Cardiac fibroblast (primary cell): ENCODE data around the gene KRTAP10-8.

Source experiments
- DNase-seq, 2 donors: peaks; one replicate each; pipeline versions ENCODE4 v3.0.0 to v3.0.0-alpha.2; 2010; ENCODE audit warnings: low read depth in 2 of 2
- H3K4me3 ChIP-seq, 2 donors: replicated peaks in 1 of 2; 1 replicate in 1 of 2; 2 replicates in 1 of 2; pipeline ENCODE4 v1.5.1; 2011; ENCODE audit warnings: low read depth in 2 of 2, low read length in 2 of 2, mild to moderate bottlenecking in 2 of 2, moderate library complexity in 1 of 2
- TF ChIP-seq, protein P1 (sequence below): IDR thresholded peaks from one replicate; pipeline ENCODE4 v1.5.1; 2011; ENCODE audit warnings: low read depth, mild to moderate bottlenecking, low read length, inconsistent platforms

KRTAP10-8 gene

DNA sequence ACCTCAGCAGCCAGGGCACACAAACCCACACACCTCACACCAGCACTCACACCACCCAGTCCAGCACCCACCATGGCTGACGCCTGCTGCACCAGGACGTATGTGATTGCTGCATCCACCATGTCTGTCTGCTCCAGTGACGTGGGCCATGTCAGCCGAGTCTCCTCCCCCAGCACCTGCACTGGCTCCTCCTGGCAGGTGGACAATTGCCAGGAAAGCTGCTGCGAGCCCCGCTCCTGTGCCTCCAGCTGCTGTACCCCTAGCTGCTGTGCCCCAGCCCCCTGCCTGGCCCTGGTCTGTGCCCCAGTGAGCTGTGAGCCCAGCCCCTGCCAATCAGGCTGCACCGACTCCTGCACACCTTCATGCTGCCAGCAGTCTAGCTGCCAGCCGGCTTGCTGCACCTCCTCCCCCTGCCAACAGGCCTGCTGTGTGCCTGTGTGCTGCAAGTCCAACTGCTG lies at the start of gene KRTAP10-8:
Gene KRTAP10-8, plus strand, starts transcription at position 51 of the 458 bp plus-strand sequence. Its CDS starts 22 bp downstream, at position 73.
- DNase-seq: no peak
- H3K4me3 ChIP-seq: no peak within 1 kb of the TSS
- TF ChIP-seq, protein P1, sequence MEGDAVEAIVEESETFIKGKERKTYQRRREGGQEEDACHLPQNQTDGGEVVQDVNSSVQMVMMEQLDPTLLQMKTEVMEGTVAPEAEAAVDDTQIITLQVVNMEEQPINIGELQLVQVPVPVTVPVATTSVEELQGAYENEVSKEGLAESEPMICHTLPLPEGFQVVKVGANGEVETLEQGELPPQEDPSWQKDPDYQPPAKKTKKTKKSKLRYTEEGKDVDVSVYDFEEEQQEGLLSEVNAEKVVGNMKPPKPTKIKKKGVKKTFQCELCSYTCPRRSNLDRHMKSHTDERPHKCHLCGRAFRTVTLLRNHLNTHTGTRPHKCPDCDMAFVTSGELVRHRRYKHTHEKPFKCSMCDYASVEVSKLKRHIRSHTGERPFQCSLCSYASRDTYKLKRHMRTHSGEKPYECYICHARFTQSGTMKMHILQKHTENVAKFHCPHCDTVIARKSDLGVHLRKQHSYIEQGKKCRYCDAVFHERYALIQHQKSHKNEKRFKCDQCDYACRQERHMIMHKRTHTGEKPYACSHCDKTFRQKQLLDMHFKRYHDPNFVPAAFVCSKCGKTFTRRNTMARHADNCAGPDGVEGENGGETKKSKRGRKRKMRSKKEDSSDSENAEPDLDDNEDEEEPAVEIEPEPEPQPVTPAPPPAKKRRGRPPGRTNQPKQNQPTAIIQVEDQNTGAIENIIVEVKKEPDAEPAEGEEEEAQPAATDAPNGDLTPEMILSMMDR: no peak

DNA sequence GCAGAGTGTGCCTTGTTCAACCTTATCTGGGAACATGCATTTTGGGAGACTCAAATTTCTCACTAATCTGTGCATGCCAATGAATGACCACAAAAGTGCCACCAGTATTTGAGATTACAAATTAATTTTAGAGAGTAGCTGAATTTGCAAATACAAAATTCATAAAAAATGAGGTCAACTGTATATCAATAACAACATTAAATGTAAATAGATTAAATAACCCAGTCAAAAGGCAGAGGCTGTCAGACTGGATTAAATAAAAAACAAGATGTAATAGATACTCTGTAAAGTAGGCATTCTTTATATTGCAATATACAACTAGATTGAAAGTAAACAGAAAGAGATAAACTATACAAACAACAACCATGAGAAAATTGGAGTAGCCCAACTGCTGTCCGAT lies 47.8 kb upstream of the KRTAP10-8 start:
- TF ChIP-seq, protein P1: no peak
- DNase-seq: no peak

DNA sequence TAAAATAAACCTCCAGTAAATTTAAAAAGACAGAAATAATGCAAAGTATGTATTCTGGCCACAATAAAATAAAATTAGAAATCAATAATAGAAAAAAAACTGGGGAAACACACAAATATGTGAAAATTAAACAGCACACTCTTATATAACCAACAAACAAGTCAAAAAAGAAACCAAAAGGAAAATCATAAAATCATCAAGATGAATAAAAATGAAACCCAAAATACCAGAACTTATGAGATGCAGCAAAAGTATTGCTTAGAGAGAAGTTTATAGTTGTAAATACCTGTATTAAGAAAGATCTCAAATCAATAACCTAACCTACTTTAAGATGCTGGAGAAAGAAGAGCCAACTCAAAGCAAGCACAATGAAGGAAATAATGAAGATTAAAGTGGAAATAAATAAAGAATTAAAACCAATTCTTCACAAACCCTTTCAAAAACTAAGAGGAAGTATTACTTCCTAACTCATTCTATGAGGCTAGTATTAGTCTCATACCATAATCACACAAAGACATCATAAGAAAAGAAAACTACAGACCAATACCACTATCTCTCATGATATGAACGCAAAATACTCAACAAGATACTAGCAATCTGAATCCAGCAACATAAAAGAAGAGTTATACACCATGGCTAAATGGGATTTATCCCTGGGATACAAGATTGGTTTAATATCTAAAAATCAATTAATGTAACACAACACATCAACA lies 46.8 kb upstream of the KRTAP10-8 start:
- H3K4me3 ChIP-seq: no peak overlapping the region
- TF ChIP-seq, protein P1: no peak
- DNase-seq: no peak

More for the DNA sequence above, 47.8 kb upstream of the KRTAP10-8 start:
- no peak overlapping the region for H3K4me3 ChIP-seq

DNA sequence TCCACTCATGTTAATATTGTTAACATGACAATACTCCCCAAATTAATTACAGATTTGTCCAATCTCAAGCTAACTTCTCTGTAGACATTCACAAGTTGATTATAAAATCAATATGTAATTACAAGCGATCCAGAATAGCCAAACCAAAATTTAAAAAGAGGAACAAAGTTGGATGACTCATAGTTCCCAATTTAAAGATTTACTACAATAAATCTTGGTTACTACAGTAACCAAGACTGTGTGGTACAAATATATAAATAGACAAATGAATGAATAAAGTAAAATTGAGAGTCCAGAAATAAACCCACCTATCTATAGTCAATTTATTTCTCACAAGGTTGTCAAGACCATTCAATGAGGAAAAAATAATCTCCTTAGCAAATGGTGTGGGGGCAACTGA lies 45.5 kb upstream of the KRTAP10-8 start:
- no peak overlapping the region for H3K4me3 ChIP-seq
- TF ChIP-seq, protein P1: no peak
- no peak for DNase-seq

- TF ChIP-seq, protein P1: no peak
Observed at GRCh38 chr21:44567481-44568171, 44.3 kb upstream of the KRTAP10-8 start.

GRCh38 chr21:44568261-44568660 lies 43.6 kb upstream of the KRTAP10-8 start:
- H3K4me3 ChIP-seq: no peak overlapping the region
- DNase-seq: no peak
- TF ChIP-seq, protein P1: no peak

More at GRCh38 chr21:44567481-44568171, 44.3 kb upstream of the KRTAP10-8 start:
- DNase-seq: no peak
- H3K4me3 ChIP-seq: no peak overlapping the region
